ENCODE data around the gene KCNG1.

Gene KCNG1

DNA sequence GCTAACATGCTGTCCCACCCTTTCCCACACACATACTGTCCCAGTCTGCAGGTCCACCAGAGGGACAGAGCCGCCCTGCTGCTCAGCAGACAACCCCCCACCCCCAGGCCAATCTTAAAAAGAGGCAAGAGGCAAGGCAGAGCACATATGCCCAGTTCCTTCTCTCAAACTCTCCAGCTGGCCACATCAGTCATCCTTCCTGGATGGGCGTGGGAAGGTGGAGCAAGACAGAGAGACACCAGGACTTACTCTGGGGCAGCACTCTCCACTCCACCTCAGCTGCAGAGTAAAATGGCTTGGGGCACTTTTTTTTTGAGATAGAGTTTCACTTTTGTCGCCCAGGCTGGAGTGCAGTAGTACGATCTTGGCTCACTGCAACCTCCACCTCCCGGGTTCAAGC lies 53.5 kb downstream of the KCNG1 start:
- no peak overlapping the region for H3K4me3 ChIP-seq (ENCODE audit: low read depth, low read length)
- TF ChIP-seq, protein P1, sequence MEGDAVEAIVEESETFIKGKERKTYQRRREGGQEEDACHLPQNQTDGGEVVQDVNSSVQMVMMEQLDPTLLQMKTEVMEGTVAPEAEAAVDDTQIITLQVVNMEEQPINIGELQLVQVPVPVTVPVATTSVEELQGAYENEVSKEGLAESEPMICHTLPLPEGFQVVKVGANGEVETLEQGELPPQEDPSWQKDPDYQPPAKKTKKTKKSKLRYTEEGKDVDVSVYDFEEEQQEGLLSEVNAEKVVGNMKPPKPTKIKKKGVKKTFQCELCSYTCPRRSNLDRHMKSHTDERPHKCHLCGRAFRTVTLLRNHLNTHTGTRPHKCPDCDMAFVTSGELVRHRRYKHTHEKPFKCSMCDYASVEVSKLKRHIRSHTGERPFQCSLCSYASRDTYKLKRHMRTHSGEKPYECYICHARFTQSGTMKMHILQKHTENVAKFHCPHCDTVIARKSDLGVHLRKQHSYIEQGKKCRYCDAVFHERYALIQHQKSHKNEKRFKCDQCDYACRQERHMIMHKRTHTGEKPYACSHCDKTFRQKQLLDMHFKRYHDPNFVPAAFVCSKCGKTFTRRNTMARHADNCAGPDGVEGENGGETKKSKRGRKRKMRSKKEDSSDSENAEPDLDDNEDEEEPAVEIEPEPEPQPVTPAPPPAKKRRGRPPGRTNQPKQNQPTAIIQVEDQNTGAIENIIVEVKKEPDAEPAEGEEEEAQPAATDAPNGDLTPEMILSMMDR (IDR thresholded peaks at IDR 0.05; ENCODE audit: insufficient read depth, low read length, missing control alignments), result no peak
- CTCF ChIA-PET, result no interaction called here
- POLR2A ChIA-PET, result no interaction called here
- no peak for DNase-seq (ENCODE audit: low read depth, low spot score)

DNA sequence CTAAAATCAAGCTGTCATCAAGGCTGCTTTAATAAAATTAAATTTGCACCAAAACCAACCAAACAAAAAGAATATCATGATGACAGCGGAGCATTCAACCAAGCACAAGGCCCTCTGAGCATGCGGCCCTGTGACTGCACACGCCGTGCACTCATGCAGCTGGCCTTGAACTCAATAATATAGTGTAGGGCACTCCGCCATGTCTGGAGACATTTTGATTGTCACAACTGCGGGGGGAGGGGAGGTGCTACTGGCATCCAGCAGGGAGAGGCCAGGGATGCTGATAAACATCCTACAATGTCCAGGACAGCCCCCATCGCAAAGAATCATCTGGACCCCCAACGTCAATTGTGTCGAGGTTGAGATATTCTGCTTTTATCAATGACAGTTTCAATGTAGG lies 54.6 kb downstream of the KCNG1 start:
- TF ChIP-seq, protein P1 (IDR thresholded peaks at IDR 0.05; ENCODE audit: insufficient read depth, low read length, missing control alignments), result no peak
- no peak for DNase-seq (ENCODE audit: low read depth, low spot score)
- ChIA-PET POLR2A (no interaction called here), CTCF (interaction anchor here (1.4 to 2.4 kb wide), 4 partner anchors 13 to 338 kb away, joined by 5 to 13 read pairs (median 8); partner anchors contain the start of genes ADNP and BCAS4)
- no peak overlapping the region for H3K4me3 ChIP-seq (ENCODE audit: low read depth, low read length)

DNA sequence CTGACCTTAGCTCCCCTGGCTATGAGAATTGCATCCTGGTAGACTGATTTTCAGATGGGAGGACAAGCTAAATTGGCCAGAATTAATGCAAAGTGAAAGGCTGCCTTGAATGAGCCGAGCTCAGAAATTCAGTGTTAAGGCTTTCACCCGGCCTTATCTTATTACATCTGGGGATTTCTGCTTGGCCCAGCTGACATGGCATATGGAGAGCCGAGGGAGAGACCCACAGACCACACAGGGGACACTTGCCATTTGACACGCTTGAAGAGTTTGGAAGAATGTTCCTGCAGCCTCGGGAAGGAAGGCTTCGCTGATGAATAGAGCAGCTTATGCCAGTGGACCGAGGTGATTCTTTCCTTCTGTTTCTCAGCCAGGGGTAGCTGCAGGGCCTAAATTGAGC lies 55.3 kb downstream of the KCNG1 start:
- CTCF ChIA-PET, result interaction anchor here (0.8 to 2.4 kb wide), 5 partner anchors 13 to 339 kb away, joined by 3 to 13 read pairs (median 6); partner anchors contain the start of genes ADNP and BCAS4
- TF ChIP-seq, protein P1 (IDR thresholded peaks at IDR 0.05; ENCODE audit: insufficient read depth, low read length, missing control alignments), result no peak
- DNase-seq (ENCODE audit: low read depth, low spot score), result no peak
- no peak overlapping the region for H3K4me3 ChIP-seq (ENCODE audit: low read depth, low read length)
- POLR2A ChIA-PET, result interaction anchor here (0.6 kb wide), 1 partner anchor 9 kb away, joined by 3 read pairs; the partner anchor contains the start of genes DPM1 and MOCS3

DNA sequence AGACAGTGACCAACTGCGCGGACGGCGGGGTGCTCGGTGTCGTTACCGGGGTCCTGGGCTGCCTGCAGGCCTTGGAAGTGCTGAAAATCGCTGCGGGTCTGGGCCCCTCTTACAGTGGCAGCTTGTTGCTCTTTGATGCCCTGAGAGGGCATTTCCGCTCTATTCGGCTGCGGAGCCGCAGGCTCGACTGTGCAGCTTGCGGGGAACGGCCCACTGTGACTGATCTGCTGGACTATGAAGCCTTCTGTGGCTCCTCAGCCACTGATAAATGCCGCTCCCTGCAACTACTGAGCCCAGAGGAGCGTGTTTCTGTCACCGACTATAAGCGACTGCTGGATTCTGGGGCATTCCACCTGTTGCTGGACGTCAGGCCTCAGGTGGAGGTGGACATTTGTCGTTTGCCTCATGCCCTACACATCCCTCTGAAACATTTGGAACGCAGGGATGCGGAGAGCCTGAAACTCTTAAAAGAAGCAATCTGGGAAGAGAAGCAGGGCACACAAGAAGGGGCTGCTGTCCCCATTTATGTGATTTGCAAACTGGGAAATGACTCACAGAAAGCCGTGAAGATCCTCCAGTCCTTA lies 63.3 kb downstream of the KCNG1 start:
- ChIA-PET POLR2A (interaction anchor here (2.1 kb wide), 1 partner anchor 28 kb away, joined by 18 read pairs; the partner anchor contains the start of gene ADNP), CTCF (interaction anchor here (4.2 kb wide), 1 partner anchor 166 kb away, joined by 33 read pairs; the partner anchor contains the start of gene BCAS4)
- H3K4me3 ChIP-seq (ENCODE audit: low read depth, low read length), result peak overlapping the region; percentile 98
- TF ChIP-seq, protein P1 (IDR thresholded peaks at IDR 0.05; ENCODE audit: insufficient read depth, low read length, missing control alignments), result no peak
- no peak for DNase-seq (ENCODE audit: low read depth, low spot score)

DNA sequence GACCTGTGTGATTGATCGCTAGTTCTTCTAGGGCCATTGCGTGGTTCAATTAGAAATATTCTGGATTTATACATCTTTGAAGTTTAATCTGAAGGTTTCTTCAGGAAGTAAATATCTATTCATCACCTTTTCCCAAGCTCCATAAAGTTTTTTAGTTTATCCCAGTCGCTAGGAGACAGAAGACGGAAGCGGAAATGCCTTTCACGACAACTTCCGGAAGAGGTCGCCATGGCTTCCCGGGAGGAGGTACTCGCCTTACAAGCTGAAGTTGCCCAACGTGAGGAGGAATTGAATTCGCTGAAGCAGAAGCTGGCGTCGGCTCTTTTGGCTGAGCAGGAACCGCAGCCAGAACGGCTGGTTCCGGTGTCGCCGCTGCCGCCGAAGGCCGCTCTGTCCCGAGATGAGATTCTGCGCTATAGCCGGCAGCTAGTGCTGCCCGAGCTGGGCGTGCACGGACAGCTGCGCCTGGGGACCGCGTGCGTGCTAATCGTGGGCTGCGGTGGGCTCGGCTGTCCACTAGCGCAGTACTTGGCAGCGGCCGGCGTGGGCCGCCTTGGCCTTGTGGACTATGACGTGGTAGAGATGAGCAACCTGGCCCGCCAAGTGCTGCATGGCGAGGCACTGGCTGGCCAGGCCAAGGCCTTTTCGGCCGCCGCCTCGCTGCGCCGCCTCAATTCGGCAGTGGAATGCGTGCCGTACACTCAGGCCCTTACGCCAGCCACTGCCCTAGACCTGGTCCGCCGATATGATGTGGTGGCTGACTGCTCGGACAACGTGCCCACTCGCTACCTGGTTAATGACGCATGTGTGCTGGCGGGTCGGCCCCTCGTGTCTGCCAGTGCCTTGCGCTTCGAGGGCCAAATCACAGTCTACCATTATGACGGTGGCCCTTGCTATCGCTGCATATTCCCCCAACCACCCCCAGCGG lies 64.0 kb downstream of the KCNG1 start, which contains the start of gene MOCS3:
MOCS3 (plus strand) TSS at position 204 of the 928 bp plus-strand sequence; CDS start at position 229, 25 bp downstream.
- peak; percentile 63 for DNase-seq (ENCODE audit: low read depth, low spot score)
- POLR2A ChIA-PET, result interaction anchor here (0.8 to 2.1 kb wide), 8 partner anchors 8 to 168 kb away, joined by 3 to 18 read pairs (median 6); partner anchors contain the start of genes ADNP and BCAS4
- TF ChIP-seq, protein P1 (IDR thresholded peaks at IDR 0.05; ENCODE audit: insufficient read depth, low read length, missing control alignments), result no peak
- CTCF ChIA-PET, result interaction anchor here (0.9 to 4.2 kb wide), 5 partner anchors 11 to 169 kb away, joined by 3 to 33 read pairs (median 4); partner anchors contain the start of gene BCAS4
- H3K4me3 ChIP-seq (ENCODE audit: low read depth, low read length), result peak within 1 kb of the TSS; percentile 98

Measured in AG04449 (cell line).